DOHH2 (cell line): ENCODE measurements around the gene TEX35.

Experiments
- CTCF ChIP-seq: fragments of 200-600 bp; sonication (generic); IDR thresholded peaks from one replicate; pipeline ENCODE4 v1.5.1; 2014; ENCODE audit warnings: antibody characterized with exemption, mild to moderate bottlenecking, low read depth, low read length; ENCODE audit not compliant: poor library complexity, severe bottlenecking
- EZH2phosphoT487 ChIP-seq: fragments of 200-600 bp; sonication (generic); IDR thresholded peaks from 2 replicates; pipeline ENCODE4 v1.6.1; 2017; ENCODE audit warnings: borderline replicate concordance, mild to moderate bottlenecking, antibody characterized with exemption, low read length, moderate library complexity, mixed read lengths

GRCh38 chr1:178529364-178530036 is 16.6 kb downstream of the TEX35 start:
- TF ChIP-seq CTCF = no peak
- no peak for TF ChIP-seq EZH2phosphoT487
